GM18498 (cell line): ENCODE data around the gene HOXD13.

Source experiments
- ATAC-seq: cut with Tn5 transposase; IDR thresholded peaks from one replicate; pipeline ENCODE4 v1.9.1; 2021; ENCODE audit warnings: mild to moderate bottlenecking, moderate library complexity; ENCODE audit not compliant: unreplicated experiment

Gene HOXD13

DNA sequence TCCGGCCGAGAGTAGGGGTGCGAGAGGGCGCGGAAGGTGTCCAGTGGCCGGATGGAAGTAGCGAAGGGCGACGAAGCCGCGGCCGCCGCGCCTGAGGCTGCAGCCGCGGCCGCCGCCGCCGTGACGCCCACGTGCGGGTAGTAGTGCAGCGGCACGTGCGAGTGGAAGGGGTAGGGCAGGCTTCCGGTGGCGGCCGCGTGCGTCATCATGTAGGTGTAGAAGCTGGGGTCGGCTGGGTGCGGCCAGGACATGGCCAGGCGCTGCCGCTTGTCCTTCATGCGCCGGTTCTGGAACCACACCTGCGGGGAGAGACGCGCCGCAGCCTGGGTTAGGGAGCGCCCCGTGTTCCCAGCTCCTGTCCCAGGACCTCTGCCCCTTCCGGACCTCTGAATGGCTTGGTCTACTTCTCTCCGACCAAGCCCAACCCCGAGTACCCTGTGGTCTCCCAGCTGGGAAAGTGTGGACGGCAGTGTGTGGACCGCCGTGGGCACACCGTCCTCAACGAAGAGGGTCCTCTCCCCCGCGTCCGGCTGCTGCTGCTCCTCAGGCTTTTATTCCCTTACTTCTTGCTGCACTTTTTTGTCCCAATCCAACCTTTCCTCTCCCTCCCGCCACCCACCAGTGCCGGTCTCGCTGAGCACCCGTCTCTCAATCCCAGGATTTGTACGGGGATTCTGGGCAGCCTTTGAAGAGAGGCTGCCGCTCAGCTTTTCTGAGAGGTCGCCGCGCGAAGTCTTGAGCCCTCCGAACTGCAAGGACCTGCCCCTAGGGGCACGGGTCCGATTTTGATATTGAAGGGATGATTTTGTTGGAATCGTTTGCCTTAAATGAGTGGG lies 11.8 kb upstream of the HOXD13 start:
- no peak for ATAC-seq

DNA sequence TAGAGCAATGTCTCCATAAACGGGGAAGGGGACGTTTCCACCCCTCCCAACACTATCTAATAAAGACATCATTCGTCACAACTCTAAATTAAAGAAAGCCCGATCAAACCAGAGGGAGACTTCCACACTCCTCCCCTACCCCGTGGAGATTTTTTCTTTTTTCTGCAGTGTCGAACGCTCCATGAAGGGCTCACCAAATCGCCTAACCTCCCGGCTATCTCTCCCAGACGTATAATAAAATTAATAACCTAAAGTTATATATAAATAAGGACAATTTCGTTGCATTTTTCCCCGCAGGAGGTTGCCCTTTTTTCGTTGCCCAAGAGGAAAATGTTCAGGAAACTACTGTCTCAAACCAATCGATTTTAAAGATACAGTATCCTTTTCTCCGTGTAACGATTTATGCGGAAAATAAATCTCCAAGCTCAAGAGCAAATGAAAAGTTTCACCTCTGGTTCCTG lies 11.1 kb upstream of the HOXD13 start:
- ATAC-seq: no peak

DNA sequence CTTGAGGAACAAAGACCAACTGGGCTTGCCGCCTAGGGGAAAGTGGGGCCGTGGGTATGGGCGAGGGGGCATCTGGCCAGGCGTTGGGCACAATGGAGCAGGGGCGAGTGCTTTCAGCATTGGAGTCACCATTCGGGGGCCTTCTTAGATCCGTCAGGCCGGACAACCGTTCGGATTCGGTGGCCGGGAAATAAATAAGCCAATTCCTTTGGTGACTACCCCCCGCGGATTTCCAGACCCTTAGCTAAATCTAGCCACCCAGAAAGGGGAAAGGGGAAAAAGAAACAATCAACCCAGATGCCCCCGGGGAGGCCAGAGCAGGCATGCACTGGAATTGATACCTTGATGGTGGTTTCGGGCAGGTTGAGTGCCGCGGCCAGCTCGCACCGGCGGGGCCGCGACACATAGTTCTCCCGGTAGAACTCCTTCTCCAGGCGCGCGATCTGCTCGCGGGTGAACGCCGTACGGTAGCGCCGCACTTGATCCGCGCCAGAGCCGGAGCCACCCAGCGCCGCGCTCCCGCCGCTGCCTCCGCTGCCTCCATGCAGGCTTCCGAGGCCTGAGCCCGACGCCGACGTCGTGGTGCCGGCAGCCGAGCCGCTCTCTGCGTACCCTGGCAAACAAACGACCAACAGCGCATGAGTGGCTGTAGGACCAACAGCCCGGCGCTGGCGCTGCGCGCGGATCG lies 10.5 kb upstream of the HOXD13 start:
- no peak for ATAC-seq

DNA sequence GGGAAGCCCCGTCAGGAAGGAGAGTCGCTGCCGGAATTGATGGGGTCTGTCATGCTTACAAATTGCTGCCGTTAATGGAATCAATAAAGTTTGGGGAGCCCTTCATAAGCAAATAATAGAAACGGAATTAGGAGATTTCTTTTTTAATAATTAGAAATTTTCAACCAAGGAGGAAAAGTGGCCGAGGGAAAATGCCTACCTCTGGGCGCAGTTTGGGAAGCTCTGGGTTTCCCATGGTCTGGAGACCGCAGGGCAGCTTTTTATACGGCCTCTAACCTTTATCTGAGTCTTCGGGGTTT lies 10.0 kb upstream of the HOXD13 start:
- ATAC-seq: no peak

DNA sequence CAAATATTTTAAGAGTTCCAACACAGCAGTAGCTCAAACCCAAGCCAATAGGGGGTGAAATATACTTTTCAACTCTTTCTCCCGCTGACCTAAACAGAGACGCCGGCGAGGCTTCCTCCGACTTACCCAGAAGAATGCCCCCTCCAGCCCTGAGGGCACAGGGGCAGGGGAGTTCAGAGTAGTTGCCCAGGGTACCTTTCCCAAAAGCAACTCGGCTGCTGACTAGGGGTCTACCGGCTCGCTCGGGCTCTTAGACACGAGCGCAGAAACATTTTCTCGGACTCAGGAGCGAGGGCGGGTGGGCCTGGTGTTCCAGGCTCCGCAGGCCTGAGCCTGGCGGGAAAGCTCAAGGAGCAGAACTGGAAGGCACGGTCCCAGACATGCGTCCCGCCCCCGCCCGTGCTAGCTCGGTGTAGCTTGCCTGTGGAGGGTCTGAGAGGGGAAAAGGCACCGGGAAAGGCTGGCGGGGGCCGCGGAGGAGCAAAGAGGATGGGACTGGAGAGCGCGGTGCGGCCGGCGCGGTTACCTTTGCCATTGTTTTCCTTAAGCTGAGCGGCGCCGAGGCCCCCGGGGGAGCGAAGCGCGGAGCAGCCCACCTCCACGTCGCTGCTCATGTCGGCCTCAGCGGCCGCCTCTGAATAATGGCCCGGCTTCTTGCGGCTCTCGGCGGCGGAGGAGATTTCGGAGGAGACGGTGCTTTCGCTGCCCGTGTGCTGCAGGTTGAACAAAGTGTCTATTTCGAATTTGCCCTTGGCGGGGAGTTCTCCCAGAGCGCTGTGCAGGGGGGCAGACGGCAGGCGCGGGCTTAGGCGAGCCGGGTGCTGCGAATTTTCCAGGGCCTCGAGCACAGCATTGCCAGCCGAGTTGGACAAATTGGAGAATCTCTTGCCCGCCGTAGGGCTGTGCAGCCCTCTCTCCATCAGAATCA lies 9.4 kb upstream of the HOXD13 start:
- no peak for ATAC-seq

DNA sequence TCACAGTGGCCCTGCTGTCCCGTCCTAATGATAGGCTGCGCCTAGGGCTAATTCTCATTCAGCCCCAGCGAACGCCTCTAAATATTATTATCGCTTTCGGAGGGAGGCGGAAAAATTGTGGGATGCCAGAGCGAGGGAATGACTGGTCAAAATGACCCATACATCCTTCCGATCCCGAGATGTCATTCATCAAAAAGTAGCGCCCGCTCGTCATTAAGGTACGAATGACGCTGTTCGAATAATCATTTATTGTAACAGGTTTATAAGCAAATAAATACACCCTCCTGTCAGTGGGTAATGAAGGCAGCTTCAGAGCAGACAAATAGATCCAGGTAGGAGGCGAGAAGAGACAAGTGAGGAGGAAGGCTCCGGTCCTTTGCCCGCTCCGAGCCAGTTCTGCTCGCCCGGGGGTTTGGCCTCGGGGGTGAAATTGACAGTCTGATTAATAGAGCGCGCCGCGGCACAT lies 8.7 kb upstream of the HOXD13 start, which contains the start of gene EVX2:
EVX2 (minus strand) TSS at position 167 of the 466 bp plus-strand sequence. CDS start 186 bp downstream, outside the sequence.
- ATAC-seq: no peak

DNA sequence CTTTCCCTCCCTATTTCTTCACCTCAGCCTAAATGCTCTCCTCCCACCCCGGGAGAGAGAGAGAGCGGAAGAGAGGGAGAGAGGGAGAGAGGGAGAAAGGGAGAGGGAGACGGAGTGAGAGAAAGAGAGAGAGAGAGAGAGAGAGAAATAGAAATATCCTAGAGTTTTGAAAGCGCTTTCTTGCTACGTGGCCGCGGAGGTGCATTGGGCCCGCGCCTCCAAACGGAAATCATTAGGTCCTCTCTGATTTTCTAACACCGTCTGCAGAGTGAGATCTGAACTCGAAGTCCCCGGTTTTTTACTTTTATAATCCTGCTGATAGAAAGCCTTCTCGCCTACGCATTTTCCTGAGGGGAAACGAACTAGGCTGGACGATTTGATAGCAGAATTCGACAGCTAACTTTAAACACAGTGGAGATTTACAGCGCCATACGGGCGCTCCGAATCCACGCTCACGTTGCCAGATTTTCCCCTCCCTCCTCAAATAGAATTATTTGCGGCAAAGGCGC lies 7.9 kb upstream of the HOXD13 start:
- ATAC-seq: no peak

DNA sequence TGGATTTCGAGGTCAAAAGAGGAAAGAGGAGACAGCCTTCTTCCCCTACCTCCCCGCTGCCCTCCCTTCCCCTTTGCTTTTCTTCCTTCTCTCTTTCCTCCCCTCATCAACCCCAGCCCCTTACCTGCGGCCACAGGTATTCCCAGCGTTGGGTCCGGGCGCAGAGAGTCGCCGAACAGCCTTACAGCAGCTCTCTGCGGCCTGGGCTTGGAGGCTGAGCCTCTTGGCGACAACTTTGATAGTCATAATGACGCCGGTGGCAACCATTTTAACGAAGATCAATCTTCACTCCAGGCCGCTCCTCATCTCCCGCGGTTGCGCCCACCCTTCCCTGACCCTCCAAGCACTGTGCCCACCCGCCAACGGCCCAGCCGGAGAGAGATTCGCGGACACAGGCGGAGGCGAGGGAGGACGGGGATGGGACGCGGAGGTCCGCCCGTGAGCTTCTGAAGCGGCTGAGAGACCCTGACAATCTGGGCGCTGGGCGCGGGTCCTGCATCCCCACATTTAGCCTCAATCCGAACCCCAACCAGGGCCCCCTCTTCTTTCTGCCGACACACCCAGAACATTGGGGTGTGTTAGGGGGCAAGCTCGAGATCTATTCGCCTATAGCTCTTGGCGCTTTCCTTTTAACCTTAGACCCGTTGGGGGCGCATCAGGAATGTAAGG lies 7.3 kb upstream of the HOXD13 start:
- ATAC-seq: no peak

DNA sequence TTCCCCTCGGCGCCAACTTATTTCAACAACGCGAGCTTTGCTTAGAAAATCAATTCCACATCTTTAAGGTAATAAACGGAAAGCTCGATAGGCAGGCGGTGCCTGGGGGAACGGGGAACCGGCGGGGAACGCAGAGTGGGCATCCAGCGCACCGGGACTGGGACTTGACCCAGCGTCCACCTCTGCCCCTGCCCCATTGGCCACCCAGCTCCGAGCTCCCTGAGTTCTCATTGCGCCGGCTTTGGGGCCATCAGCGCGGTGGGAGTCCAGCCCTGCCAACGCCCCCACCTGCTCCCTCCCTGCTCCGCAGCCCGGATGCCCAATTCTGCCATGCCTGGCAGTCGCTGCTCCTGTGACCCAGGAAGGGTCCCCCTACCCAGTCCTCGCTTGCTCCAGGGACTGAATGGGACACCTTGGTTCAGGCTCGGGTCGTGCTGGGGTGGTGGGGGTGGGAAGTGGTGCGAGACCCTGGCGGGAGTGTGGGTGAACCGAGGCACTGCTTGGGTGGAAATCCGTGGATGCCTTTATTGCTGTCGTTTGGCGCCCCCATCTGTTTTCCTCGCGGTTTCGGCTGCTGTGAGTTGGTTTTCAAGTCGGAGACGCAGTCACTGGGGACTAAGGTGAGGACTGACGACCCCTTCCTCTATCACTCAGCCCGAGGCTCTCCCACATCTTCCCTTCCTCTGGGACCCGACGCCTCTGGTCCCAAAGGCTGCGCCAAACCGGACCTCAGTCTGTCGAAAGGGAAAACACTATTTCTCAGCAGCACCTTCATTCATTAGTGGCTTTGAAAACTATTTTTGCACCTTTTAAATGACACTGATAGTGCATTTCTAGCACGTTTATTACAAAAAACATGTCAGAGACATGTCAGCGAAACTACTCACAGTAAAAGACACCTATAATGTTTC lies 6.4 kb upstream of the HOXD13 start:
- ATAC-seq: no peak

DNA sequence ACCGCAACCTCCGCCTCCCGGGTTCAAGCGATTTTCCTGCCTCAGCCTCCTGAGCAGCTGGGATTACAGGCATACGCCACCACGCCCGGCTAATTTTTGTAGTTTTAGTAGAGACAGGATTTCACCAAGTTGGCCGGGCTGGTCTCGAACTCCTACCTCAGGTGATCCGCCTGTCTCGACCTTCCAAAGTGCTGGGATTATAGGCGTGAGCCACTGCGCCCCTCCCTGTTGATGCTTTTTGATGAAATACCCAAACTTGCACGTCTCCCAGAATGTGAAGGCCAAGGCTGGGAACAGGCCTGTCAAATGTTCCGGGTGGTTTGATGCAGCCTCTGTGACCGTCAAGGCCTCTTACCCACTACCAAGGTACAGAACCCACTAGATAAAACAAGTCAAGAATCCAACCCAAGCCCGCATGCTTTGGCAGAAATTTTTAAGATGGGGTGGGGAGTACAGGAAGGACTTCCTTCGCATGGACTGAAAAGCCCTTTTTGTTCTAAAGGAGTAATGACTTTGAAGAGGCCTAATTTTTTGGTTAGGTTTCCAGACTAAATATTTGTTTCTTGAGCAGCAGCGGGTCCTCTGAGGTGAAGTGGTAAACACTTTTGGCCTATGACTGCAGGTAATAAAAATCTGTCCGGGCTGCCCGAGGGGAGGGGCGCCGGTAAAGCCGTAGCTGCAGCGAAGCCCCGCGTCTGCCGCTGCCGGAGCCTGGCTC lies 5.0 kb upstream of the HOXD13 start:
- no peak for ATAC-seq

DNA sequence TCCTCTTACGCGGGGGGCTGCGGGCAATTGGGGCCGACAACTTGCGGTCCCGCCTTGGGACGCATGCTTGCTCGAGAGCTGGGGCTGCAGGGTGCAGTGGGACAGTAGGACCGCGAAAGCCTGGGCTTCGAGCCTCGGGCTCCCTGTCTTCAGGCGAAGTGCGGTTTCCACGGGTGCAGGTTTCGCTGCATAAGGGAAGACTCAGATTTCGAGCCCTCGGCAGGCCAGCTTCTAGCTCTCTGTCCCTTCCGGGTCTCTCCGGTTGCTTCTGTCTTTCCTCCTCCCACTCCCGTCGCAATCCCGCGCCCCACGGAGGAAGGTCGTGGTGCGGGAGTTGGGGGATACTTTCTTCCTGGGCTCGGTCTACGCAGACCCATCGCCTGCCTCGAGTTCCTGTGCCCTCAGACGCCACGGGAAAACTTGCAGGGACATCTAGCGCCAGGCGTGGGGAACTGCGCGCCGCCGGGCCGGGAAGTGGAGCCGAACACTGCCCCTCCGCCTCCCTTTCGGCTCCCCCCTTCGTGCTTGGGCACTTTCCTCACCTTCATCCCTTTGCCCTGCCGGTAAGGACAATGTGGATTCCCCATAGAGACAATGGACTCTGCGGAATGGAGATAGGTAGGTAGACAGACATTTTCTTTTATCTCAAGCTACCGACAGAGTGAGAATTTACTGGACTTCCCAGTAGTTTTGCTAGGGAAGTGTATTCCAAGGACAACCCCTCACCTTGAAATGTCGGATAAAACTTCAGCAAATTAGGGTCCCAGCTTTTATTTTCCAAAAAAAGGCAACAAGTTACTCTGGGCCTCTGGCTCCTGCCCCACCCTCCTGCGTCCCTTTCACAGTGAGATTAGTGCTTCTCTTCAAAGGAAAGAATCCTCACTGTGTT lies 4.2 kb upstream of the HOXD13 start:
- ATAC-seq: peak; percentile 66

DNA sequence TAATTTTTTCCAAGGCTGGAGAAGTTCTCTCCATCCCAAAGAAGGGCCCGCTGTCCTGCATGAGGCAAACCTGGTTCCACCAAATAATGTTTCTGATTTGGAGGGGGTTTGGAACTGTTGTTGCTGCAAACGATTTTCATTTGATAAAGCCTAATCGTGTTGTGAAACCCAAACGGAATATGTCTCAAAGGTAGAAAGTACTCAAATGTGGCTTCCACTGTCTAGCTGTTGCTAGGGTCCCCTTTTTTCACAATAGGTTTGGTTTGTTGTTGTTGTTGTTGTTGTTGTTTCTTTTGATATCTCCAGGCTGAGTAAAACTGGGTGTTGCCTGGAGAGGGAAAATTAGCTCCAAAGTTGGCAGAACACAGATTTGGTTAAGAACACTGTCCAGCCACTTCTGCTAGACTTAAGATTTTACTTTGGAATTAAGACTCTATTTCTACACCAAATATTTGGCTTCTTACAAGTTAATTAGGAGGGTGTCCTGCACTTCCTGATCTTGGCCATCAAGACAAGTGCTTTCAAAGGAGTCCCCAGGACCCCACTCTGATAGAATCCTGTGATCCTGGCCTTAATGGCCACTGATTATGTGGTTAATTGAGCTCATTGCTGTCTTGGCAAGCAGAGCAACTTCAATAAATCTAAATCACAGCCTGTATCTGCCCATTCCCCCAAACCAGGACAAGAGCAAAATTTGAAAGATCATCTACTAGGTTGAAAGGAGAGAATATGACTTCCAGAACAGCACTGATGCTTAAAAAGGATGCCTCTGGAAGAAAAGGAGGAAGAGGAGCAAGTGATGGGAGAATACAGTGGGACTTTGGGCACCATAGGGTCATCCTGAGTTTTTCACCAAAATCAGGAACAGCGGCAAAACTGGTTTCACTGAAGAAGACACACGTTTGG lies 3.3 kb upstream of the HOXD13 start:
- ATAC-seq: no peak

DNA sequence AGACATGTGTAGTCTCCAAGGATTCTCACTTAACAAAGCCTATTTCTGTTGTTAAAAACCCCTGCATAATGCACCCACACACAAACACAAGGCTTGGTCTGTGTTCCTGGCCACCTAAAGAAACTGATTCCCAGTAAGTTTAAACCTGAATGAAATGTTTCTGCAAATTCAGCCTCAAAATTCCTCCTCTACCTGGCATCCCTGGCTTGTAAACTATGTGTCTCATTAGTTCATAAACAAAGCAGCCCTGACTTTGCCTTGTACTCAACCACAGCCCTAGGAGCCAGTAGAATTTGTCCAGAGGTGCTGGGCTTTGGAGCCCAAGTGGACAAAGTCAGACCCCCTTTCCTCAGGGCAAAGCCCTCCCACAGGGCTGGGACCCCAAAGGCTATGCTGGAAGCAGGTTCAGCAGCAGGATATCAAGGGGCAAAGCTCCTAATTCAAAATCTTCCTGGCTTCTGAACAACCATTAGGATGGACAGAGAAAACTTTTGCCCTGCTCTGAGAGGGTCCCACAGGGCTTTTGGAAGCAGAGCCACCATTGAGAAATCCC lies 2.6 kb upstream of the HOXD13 start:
- no peak for ATAC-seq

DNA sequence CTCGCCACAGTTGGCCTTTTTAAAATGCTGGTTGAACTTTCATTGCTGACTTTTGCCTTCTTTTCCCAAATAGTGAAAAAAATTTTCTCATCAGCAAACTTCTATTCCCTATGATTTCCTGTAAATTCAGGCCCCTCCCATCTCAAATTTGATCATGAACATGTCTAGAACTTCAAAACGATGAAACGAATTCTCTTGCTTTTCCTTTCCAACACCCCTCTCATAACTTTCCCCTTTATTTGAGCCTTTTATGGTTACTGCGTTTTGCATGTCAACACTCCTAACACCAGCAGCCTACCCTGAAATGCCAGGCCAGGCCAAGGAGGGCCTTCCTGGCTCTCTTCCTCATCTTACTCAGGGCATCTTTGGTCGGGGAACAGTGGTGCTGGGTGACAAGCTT lies 1.7 kb upstream of the HOXD13 start:
- no peak for ATAC-seq

DNA sequence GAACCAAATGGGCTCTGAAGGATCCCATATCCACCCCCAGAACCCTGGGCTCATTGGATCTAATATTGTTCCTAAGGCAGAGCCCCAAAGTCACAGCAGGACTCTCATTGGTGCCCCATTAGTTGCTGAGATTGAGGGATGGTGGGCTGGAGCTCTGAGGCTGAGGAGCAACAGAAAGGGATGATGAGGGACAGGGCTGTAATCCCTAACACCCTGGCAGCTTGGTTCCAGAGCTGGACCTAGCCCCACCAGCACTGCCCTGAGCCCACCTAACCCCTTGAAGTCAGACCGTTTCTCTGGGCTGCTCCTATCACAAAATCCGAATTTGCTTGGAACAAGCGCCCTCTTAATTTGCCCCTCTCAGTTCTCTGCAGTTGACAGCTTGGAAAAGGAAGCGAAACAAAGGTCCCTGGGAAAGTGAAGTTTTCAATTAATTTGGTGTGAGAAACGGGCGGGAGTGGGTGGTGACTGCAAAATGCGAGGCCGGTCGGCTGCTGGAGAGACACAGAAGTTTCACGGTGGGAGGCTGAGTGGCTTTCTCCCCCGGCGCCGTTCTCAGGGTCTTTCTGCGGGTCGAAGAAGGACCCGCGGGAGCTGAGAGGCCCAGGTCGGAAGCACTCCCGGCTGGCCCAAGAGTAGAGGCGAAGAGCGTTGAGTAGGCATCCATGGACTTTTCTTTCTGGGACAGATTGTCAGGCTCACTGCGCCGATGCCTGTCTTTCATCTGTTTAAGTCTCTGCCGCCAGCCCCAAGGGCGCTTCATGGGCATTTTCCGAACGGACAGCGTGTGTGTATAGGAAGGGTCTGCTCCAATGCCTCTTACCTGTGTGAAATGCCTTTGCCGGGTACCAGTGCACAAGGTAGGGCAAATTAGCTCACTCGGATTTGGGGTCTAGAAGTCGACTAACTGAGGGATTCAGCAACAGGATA lies 927 bp upstream of the HOXD13 start:
- no peak for ATAC-seq
